GM19463 (cell line): ENCODE data around the gene SH3RF2.
"Not testable (repeated sequence)": the region's sequence is repeated elsewhere in the genome, so short reads cannot be mapped to it uniquely, and the experiment has no call there.

ENCODE experiments used
- ATAC-seq: cut with Tn5 transposase; IDR thresholded peaks from one replicate; pipeline ENCODE4 v1.9.1; 2021; ENCODE audit warnings: mild to moderate bottlenecking, moderate library complexity; ENCODE audit not compliant: unreplicated experiment

Gene SH3RF2

GRCh38 chr5:146001544-146002190 is 65.3 kb downstream of the SH3RF2 start:
- no peak for ATAC-seq

- ATAC-seq = no peak
These were observed 66.1 kb downstream of the SH3RF2 start for GRCh38 chr5:146002491-146002890.

- ATAC-seq = no peak
These were observed 67.5 kb downstream of the SH3RF2 start for GRCh38 chr5:146003852-146004251.

GRCh38 chr5:146005264-146005663 is 68.9 kb downstream of the SH3RF2 start:
- no peak for ATAC-seq

- ATAC-seq = no peak
These were observed 69.3 kb downstream of the SH3RF2 start for GRCh38 chr5:146005723-146006122.

GRCh38 chr5:146006470-146007190 is 70.3 kb downstream of the SH3RF2 start:
- no peak for ATAC-seq

- no peak for ATAC-seq
These were observed 70.9 kb downstream of the SH3RF2 start for GRCh38 chr5:146007270-146007669.

GRCh38 chr5:146007989-146008388 is 71.6 kb downstream of the SH3RF2 start:
- ATAC-seq = no peak

- ATAC-seq = no peak
These were observed 72.6 kb downstream of the SH3RF2 start for GRCh38 chr5:146009020-146009419.

GRCh38 chr5:146010447-146010846 is 74.1 kb downstream of the SH3RF2 start:
- ATAC-seq = not testable (repeated sequence)

- no peak for ATAC-seq
These were observed 77.4 kb downstream of the SH3RF2 start for GRCh38 chr5:146013761-146014160.

GRCh38 chr5:146015001-146015400 is 78.6 kb downstream of the SH3RF2 start:
- no peak for ATAC-seq

GRCh38 chr5:146016764-146017484 is 80.5 kb downstream of the SH3RF2 start:
- no peak for ATAC-seq

- ATAC-seq = no peak
These were observed 82.4 kb downstream of the SH3RF2 start for GRCh38 chr5:146018514-146019375.

GRCh38 chr5:146020100-146020499 is 83.7 kb downstream of the SH3RF2 start:
- ATAC-seq = no peak

- no peak for ATAC-seq
These were observed 87.7 kb downstream of the SH3RF2 start for GRCh38 chr5:146024034-146024433.

- ATAC-seq = no peak
These were observed 88.8 kb downstream of the SH3RF2 start for GRCh38 chr5:146025114-146025680.

GRCh38 chr5:146025681-146026080 is 89.3 kb downstream of the SH3RF2 start:
- ATAC-seq = no peak

- ATAC-seq = no peak
These were observed 90.1 kb downstream of the SH3RF2 start for GRCh38 chr5:146026307-146027010.

- no peak for ATAC-seq
These were observed 91.4 kb downstream of the SH3RF2 start for GRCh38 chr5:146027751-146028150.
